A549 (cell line): ENCODE data around the gene CADM4. TPM values are rescaled to one million over a fixed set of nuclear protein-coding genes. Genes with fewer than 3 reads are reported as not detected.

Source experiments
- ATAC-seq, 2 experiments: fragments of 200-7000 bp in 1 of 2; fragments of >200 bp in 1 of 2; cut with Nextera tagmentation in 1 of 2; cut with Tn5 transposase in 1 of 2; 3 replicates each; pipeline versions ENCODE4 v1.8.0 to v1.9.1; 2018 to 2020; ENCODE audit warnings: mild to moderate bottlenecking in 1 of 2, moderate library complexity in 1 of 2
- CTCF ChIA-PET: fragments of 300-600 bp; sonication (Branson Sonifier 250); formaldehyde crosslinking; extraction: SDS; loops from one replicate; lab custom pipeline; 2021; ENCODE audit warnings: antibody characterized with exemption, inconsistent platforms; lab: Yijun Ruan, JAX
- POLR2A ChIA-PET: fragments of 350-600 bp; formaldehyde crosslinking; extraction: SDS; loops from one replicate; lab custom pipeline; 2021; ENCODE audit warnings: antibody characterized with exemption, inconsistent platforms; lab: Yijun Ruan, JAX
- DNase-seq, 2 experiments: peaks; one replicate each; pipeline versions ENCODE4 v3.0.0 to v3.0.0-alpha.2; 2011 to 2016; ENCODE audit warnings: low read depth in 1 of 2, low spot score in 1 of 2
- FAIRE-seq: peaks from 2 replicates; lab custom pipeline; 2011; peaks lifted over from hg19 to GRCh38; lab: Jason Lieb, UNC
- H3K27ac ChIP-seq, 2 experiments: fragments of >200 bp; sonication (Bioruptor Twin); formaldehyde crosslinking; 3 replicates each; pipeline ENCODE4 v1.5.1; 2016 to 2017
- H3K4me1 ChIP-seq: fragments of >200 bp; sonication (Bioruptor Twin); formaldehyde crosslinking; 3 replicates; pipeline ENCODE4 v1.6.1; 2016
- H3K4me2 ChIP-seq: fragments of >200 bp; sonication (Bioruptor Twin); formaldehyde crosslinking; 3 replicates; pipeline ENCODE4 v1.6.1; 2016
- H3K4me3 ChIP-seq: fragments of >200 bp; sonication (Bioruptor Twin); formaldehyde crosslinking; 3 replicates; pipeline ENCODE4 v1.5.1; 2016
- H3K9me3 ChIP-seq: fragments of >200 bp; sonication (Bioruptor Twin); formaldehyde crosslinking; 3 replicates; pipeline ENCODE4 v1.6.1; 2016
- CBX2 ChIP-seq: fragments of 200-600 bp; sonication (generic); IDR thresholded peaks from 2 replicates; pipeline ENCODE4 v1.6.1; 2016; ENCODE audit warnings: low read depth, mild to moderate bottlenecking, borderline replicate concordance
- CBX8 ChIP-seq: fragments of 200-600 bp; sonication (generic); IDR thresholded peaks from 2 replicates; pipeline ENCODE4 v1.6.1; 2016
- CHD2 ChIP-seq: fragments of 150-350 bp; IDR thresholded peaks from 2 replicates; pipeline ENCODE4 v1.6.1; 2014; ENCODE audit warnings: low read length; ENCODE audit not compliant: partially characterized antibody
- CHD4 ChIP-seq: fragments of 200-600 bp; sonication (generic); IDR thresholded peaks from 2 replicates; pipeline ENCODE4 v1.6.1; 2016; ENCODE audit warnings: antibody characterized with exemption, mild to moderate bottlenecking, borderline replicate concordance
- EHF ChIP-seq: fragments of 250-450 bp; sonication (Bioruptor Pico); IDR thresholded peaks from 2 replicates; pipeline ENCODE4 v1.5.0; 2020; ENCODE audit warnings: mild to moderate bottlenecking
- EHMT2 ChIP-seq: fragments of 200-600 bp; sonication (generic); IDR thresholded peaks from 2 replicates; pipeline ENCODE4 v1.6.1; 2016; ENCODE audit warnings: antibody characterized with exemption, low read depth, mild to moderate bottlenecking, moderate library complexity
- FOSL2 ChIP-seq, 2 experiments: fragments of 450-650 bp in 1 of 2; fragments of >200 bp in 1 of 2; sonication (Bioruptor Twin) in 1 of 2; formaldehyde crosslinking; IDR thresholded peaks; 2 replicates each; pipeline versions ENCODE4 v1.5.0 to v1.6.1; 2016 to 2020; ENCODE audit warnings: mild to moderate bottlenecking in 1 of 2, moderate library complexity in 1 of 2
- HDAC2 ChIP-seq: fragments of 200-600 bp; sonication (generic); IDR thresholded peaks from 2 replicates; pipeline ENCODE4 v1.6.1; 2016
- HEYL ChIP-seq: fragments of 250-450 bp; sonication (Bioruptor Pico); IDR thresholded peaks from 2 replicates; pipeline ENCODE4 v1.8.0; 2021; ENCODE audit warnings: mild to moderate bottlenecking, moderate library complexity
- HOXA7 ChIP-seq: fragments of 250-450 bp; sonication (Bioruptor Pico); IDR thresholded peaks from 2 replicates; pipeline ENCODE4 v1.5.0; 2020; ENCODE audit warnings: mild to moderate bottlenecking, moderate library complexity
- HOXB13 ChIP-seq: fragments of 250-450 bp; sonication (Bioruptor Pico); IDR thresholded peaks from 2 replicates; pipeline ENCODE4 v1.5.0; 2020; ENCODE audit warnings: low read depth, mild to moderate bottlenecking, moderate library complexity
- JUNB ChIP-seq: fragments of >200 bp; sonication (Bioruptor Twin); formaldehyde crosslinking; IDR thresholded peaks from 2 replicates; pipeline ENCODE4 v1.6.1; 2016
- KDM1A ChIP-seq: fragments of 200-600 bp; sonication (generic); IDR thresholded peaks from 2 replicates; pipeline ENCODE4 v1.6.1; 2016; ENCODE audit warnings: low read depth, mild to moderate bottlenecking
- KDM5A ChIP-seq: fragments of 200-600 bp; sonication (generic); IDR thresholded peaks from 2 replicates; pipeline ENCODE4 v1.6.1; 2016; ENCODE audit warnings: antibody characterized with exemption, mild to moderate bottlenecking
- MAFK ChIP-seq: fragments of 450-650 bp; IDR thresholded peaks from 2 replicates; pipeline ENCODE4 v1.6.1; 2014; ENCODE audit not compliant: partially characterized antibody
- NPAS2 ChIP-seq: fragments of 250-450 bp; sonication (Bioruptor Pico); IDR thresholded peaks from 2 replicates; pipeline ENCODE4 v1.8.0; 2022; ENCODE audit warnings: mild to moderate bottlenecking, moderate library complexity, borderline replicate concordance
- NR3C1 ChIP-seq: fragments of >200 bp; sonication (Bioruptor Twin); formaldehyde crosslinking; IDR thresholded peaks from 3 replicates; pipeline ENCODE4 v1.6.1; 2017
- PHF8 ChIP-seq: fragments of 200-600 bp; sonication (generic); IDR thresholded peaks from 2 replicates; pipeline ENCODE4 v1.6.1; 2016; ENCODE audit warnings: low read depth, mild to moderate bottlenecking, antibody characterized with exemption, moderate library complexity, borderline replicate concordance
- RARB ChIP-seq: fragments of 250-450 bp; sonication (Bioruptor Pico); IDR thresholded peaks from 2 replicates; pipeline ENCODE4 v1.8.0; 2021; ENCODE audit warnings: mild to moderate bottlenecking, moderate library complexity
- ZNF302 ChIP-seq: fragments of 250-450 bp; sonication (Bioruptor Pico); IDR thresholded peaks from 2 replicates; pipeline ENCODE4 v1.9.0; 2021; ENCODE audit warnings: inconsistent platforms, mild to moderate bottlenecking, moderate library complexity
- ZSCAN20 ChIP-seq: fragments of 250-450 bp; sonication (Bioruptor Pico); IDR thresholded peaks from 2 replicates; pipeline ENCODE4 v1.8.0; 2022; ENCODE audit warnings: mild to moderate bottlenecking, moderate library complexity
- WGBS: methylation state at CpG from one replicate; pipeline ENCODE4 v1.1.6; 2017; ENCODE audit errors: missing lambda C conversion rate; 5-methylcytosine and 5-hydroxymethylcytosine counted together
- polyA plus RNA-seq, 4 experiments: library from polyadenylated mRNA; depleted of rRNA in 3 of 4; stranded (reverse); fragments of >200 nt; fragmentation: RNase III in 1 of 4; extraction: RNeasy Plus Mini Kit Qiagen cat#74134 plus additional on column Dnase treatment in 1 of 4; gene quantifications; 2 replicates in 3 of 4; 3 replicates in 1 of 4; pipeline ENCODE4 v1.2.3, GENCODE V29; 2011 to 2017
- TF ChIP-seq, protein P1 (sequence below): fragments of 250-450 bp; sonication (Bioruptor Pico); IDR thresholded peaks from 2 replicates; pipeline ENCODE4 v1.5.0; 2020; ENCODE audit warnings: low read depth, mild to moderate bottlenecking, moderate library complexity
- TF ChIP-seq, protein P2 (sequence below): IDR thresholded peaks from 2 replicates; pipeline ENCODE4 v1.6.1; 2012
- TF ChIP-seq, protein P3 (sequence below): fragments of >200 bp; sonication (Bioruptor Twin); formaldehyde crosslinking; IDR thresholded peaks from 2 replicates; pipeline ENCODE4 v1.6.1; 2016
- TF ChIP-seq, protein P4 (sequence below): fragments of 200-600 bp; sonication (generic); IDR thresholded peaks from 2 replicates; pipeline ENCODE4 v1.6.1; 2016; ENCODE audit warnings: antibody characterized with exemption, mild to moderate bottlenecking, moderate library complexity
- TF ChIP-seq, protein P5 (sequence below): fragments of 150-350 bp; IDR thresholded peaks from 2 replicates; pipeline ENCODE4 v1.6.1; 2014; ENCODE audit warnings: low read depth, mild to moderate bottlenecking, low read length
- TF ChIP-seq, protein P6 (sequence below): fragments of 250-450 bp; sonication (Bioruptor Pico); IDR thresholded peaks from 2 replicates; pipeline ENCODE4 v1.5.0; 2021; ENCODE audit warnings: mild to moderate bottlenecking, moderate library complexity, borderline replicate concordance

Gene CADM4
- polyA plus RNA-seq, 2 of the 4 experiments (the other 2 are of a cell fraction) = 4.2 to 9.2 TPM

DNA sequence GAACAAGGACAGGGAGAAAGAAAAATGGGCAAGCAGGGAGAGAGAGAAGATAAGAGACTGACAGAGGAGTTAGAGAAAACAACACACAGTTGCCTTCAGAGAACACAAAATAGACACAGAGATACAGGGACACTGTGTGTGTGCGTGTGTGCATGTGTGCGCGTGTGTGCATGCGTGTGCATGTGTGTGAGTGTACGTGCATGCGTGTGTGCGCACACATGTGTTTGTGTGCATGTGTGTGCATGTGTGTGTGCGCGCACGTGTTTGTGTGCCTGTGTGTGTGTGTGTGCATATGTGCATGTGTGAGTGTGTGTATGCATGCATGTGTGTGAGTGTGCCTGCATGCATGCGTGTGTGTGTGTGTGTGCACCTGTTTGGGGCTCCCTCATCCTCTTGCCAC is 36.3 kb upstream of the CADM4 start:
- POLR2A ChIA-PET = interaction anchor here (1.4 kb wide), 1 partner anchor 89 kb away, joined by 3 read pairs; no protein-coding TSS in a partner anchor
- H3K27ac ChIP-seq = peak overlapping the region; percentile 58 to 72

DNA sequence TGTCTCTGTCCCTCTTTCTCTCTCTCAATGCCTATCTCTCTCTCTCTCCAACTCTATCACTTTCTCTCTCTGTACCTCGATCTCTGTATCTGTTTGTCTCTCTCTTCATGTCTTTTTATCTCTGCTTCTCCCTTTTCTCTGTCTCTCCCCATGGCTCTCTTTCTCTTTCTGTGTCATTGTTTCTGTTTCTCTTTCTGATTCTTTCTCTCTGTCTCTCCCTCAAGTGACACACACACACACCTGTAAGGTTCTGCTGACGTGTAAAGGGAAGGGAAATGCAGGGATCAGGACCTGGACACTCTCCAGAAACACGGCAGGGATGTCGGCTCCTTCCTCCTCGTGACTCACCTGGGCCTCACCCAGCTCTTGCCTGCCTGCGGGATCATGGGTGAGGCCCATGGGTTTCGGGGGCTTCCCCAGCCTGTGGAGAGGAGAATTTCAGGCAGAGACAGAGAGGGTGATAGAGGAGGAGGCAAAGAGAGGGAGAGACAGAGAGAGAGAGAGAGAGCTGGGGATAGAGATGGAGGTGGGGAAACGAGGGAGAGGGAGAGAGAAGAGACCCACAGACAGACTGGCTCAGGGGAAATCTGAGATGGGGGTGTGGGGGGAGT is 35.7 kb upstream of the CADM4 start:
- Histone ChIP-seq H3K4me1 (peaks cover 38% of the 10 kb centered on the region), H3K4me3 (no peak overlapping the region), H3K9me3 (no peaks in the 10 kb centered on the region), H3K27ac (peak overlapping the region; percentile 58 to 72), H3K4me2 (peak overlapping the region; percentile 73)
- DNase-seq (peak; percentile 78 to 88), FAIRE-seq (peak; percentile 32), ATAC-seq (peak; percentile 73 to 83)
- whole genome bisulfite sequencing = 7% methylated on average over 8 of the region's 8 CpGs
- CTCF ChIA-PET = interaction anchor here (0.9 to 1.4 kb wide), 3 partner anchors 18 to 91 kb away, joined by 3 to 4 read pairs (median 3); no protein-coding TSS in a partner anchor
- POLR2A ChIA-PET = interaction anchor here (0.6 to 1.4 kb wide), 2 partner anchors 90 to 859 kb away, joined by 3 to 4 read pairs; no protein-coding TSS in a partner anchor
- TF ChIP-seq ZSCAN20 (CRISPR knock-in tag) = no peak
- no peak for TF ChIP-seq NR3C1
- no peak for TF ChIP-seq FOSL2 (IDR thresholded peaks at IDR 0.05)
- peak; percentile 93 for TF ChIP-seq FOSL2 (CRISPR knock-in tag; IDR thresholded peaks at IDR 0.05)
- no peak for TF ChIP-seq CHD4
- 0 out of 2 replicates have a peak, but pooled peaks have one; percentile 42 for TF ChIP-seq HOXA7 (CRISPR knock-in tag)
- TF ChIP-seq MAFK = peak; percentile 64
- TF ChIP-seq EHMT2 = no peak
- TF ChIP-seq HOXB13 (CRISPR knock-in tag) = no peak
- TF ChIP-seq CBX8 = no peak
- TF ChIP-seq KDM1A = no peak
- no peak for TF ChIP-seq EHF (CRISPR knock-in tag)
- TF ChIP-seq RARB (CRISPR knock-in tag) = 0 out of 2 replicates have a peak, but pooled peaks have one; percentile 14
- TF ChIP-seq, protein P1, sequence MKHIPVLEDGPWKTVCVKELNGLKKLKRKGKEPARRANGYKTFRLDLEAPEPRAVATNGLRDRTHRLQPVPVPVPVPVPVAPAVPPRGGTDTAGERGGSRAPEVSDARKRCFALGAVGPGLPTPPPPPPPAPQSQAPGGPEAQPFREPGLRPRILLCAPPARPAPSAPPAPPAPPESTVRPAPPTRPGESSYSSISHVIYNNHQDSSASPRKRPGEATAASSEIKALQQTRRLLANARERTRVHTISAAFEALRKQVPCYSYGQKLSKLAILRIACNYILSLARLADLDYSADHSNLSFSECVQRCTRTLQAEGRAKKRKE (CRISPR knock-in tag) = no peak
- TF ChIP-seq, protein P2, sequence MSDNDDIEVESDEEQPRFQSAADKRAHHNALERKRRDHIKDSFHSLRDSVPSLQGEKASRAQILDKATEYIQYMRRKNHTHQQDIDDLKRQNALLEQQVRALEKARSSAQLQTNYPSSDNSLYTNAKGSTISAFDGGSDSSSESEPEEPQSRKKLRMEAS = peak; percentile 43

More for the DNA sequence above, 36.3 kb upstream of the CADM4 start:
- H3K4me2 ChIP-seq = peak overlapping the region; percentile 73
- 78% methylated on average over 11 of the region's 11 CpGs for WGBS
- H3K9me3 ChIP-seq = no peaks in the 10 kb centered on the region
- H3K4me3 ChIP-seq = no peak overlapping the region
- peaks cover 34% of the 10 kb centered on the region for H3K4me1 ChIP-seq
- ATAC-seq (no peak; a peak in 1 of 6 replicates), FAIRE-seq (no peak), DNase-seq (no peak)
- no peak for TF ChIP-seq CHD2
- no peak for TF ChIP-seq HDAC2
- TF ChIP-seq, protein P3, sequence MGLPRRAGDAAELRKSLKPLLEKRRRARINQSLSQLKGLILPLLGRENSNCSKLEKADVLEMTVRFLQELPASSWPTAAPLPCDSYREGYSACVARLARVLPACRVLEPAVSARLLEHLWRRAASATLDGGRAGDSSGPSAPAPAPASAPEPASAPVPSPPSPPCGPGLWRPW = no peak
- no peak for TF ChIP-seq KDM5A
- no peak for TF ChIP-seq ZNF302 (CRISPR knock-in tag)
- TF ChIP-seq JUNB = no peak
- TF ChIP-seq CBX2 = no peak
- TF ChIP-seq CBX8 = no peak
- TF ChIP-seq, protein P4, sequence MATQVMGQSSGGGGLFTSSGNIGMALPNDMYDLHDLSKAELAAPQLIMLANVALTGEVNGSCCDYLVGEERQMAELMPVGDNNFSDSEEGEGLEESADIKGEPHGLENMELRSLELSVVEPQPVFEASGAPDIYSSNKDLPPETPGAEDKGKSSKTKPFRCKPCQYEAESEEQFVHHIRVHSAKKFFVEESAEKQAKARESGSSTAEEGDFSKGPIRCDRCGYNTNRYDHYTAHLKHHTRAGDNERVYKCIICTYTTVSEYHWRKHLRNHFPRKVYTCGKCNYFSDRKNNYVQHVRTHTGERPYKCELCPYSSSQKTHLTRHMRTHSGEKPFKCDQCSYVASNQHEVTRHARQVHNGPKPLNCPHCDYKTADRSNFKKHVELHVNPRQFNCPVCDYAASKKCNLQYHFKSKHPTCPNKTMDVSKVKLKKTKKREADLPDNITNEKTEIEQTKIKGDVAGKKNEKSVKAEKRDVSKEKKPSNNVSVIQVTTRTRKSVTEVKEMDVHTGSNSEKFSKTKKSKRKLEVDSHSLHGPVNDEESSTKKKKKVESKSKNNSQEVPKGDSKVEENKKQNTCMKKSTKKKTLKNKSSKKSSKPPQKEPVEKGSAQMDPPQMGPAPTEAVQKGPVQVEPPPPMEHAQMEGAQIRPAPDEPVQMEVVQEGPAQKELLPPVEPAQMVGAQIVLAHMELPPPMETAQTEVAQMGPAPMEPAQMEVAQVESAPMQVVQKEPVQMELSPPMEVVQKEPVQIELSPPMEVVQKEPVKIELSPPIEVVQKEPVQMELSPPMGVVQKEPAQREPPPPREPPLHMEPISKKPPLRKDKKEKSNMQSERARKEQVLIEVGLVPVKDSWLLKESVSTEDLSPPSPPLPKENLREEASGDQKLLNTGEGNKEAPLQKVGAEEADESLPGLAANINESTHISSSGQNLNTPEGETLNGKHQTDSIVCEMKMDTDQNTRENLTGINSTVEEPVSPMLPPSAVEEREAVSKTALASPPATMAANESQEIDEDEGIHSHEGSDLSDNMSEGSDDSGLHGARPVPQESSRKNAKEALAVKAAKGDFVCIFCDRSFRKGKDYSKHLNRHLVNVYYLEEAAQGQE = no peak
- TF ChIP-seq HEYL (CRISPR knock-in tag) = no peak
- no peak for TF ChIP-seq PHF8
- TF ChIP-seq, protein P5, sequence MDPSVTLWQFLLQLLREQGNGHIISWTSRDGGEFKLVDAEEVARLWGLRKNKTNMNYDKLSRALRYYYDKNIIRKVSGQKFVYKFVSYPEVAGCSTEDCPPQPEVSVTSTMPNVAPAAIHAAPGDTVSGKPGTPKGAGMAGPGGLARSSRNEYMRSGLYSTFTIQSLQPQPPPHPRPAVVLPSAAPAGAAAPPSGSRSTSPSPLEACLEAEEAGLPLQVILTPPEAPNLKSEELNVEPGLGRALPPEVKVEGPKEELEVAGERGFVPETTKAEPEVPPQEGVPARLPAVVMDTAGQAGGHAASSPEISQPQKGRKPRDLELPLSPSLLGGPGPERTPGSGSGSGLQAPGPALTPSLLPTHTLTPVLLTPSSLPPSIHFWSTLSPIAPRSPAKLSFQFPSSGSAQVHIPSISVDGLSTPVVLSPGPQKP = no peak
- TF ChIP-seq, protein P6, sequence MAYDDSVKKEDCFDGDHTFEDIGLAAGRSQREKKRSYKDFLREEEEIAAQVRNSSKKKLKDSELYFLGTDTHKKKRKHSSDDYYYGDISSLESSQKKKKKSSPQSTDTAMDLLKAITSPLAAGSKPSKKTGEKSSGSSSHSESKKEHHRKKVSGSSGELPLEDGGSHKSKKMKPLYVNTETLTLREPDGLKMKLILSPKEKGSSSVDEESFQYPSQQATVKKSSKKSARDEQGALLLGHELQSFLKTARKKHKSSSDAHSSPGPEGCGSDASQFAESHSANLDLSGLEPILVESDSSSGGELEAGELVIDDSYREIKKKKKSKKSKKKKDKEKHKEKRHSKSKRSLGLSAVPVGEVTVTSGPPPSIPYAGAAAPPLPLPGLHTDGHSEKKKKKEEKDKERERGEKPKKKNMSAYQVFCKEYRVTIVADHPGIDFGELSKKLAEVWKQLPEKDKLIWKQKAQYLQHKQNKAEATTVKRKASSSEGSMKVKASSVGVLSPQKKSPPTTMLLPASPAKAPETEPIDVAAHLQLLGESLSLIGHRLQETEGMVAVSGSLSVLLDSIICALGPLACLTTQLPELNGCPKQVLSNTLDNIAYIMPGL (CRISPR knock-in tag) = no peak
- TF ChIP-seq NPAS2 = no peak
- CTCF ChIA-PET = interaction anchor here (0.8 to 1.8 kb wide), 3 partner anchors 17 to 91 kb away, joined by 3 to 11 read pairs (median 3); no protein-coding TSS in a partner anchor
